Testis (tissue), 2 donors: ENCODE results near the gene SLC35F4.

Experiments
- CTCF ChIP-seq, 3 experiments: fragments of 450-650 bp in 2 of 3; fragments of 200-600 bp in 1 of 3; sonication (generic) in 1 of 3; IDR thresholded peaks; one replicate each; pipeline ENCODE4 v1.5.1; 2016 to 2019; ENCODE audit warnings: antibody characterized with exemption in 3 of 3, mild to moderate bottlenecking in 2 of 3, moderate library complexity in 1 of 3
- POLR2A ChIP-seq: fragments of 450-650 bp; IDR thresholded peaks from one replicate; pipeline ENCODE4 v1.6.1; 2017; ENCODE audit warnings: antibody characterized with exemption, mild to moderate bottlenecking, moderate library complexity

GRCh38 chr14:57617510-57617909, 248.4 kb downstream of the SLC35F4 start:
- TF ChIP-seq CTCF (IDR thresholded peaks at IDR 0.05) = no peak
- TF ChIP-seq POLR2A = no peak
